ENCODE data around the gene COG2.

The COG2 gene

DNA sequence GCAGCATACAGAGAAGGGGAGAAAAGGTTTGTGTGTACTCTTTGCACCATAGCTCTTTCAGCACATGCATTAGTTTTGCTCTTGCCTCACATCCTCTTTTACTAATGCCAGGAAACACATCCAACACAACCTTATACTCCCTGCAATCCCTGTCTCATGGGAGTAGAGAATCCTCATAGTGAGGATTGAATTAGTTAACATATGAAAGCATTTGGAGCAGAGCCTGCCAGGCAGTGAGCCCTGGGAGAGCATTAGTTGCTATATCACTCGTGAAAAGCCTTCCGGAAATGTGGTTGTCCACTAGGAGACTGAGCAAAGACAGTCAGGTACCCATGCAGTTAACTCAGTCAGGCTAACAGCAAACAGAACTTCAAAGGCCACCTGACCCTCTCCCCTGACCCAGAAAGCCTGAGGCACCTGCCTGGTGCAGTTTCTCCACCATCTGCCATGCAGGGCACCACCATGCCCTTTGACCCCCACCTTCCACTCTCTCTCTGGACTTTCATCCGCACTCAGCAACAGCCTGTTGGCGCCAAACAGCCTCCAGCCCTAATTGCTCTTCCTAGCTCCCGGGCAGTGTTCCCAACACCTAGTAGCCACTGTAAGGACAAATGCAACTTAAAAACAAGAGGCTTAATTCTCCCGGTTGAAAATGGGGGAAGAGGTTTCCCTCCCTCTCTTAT is 86.6 kb downstream of the COG2 start:
- no peak for TF ChIP-seq CTCF (IDR thresholded peaks at IDR 0.05; ENCODE audit: insufficient read depth, low read length, missing control alignments)
- no peak overlapping the region for H3K4me3 ChIP-seq (ENCODE audit: low read depth, low read length)
- ChIA-PET CTCF (no interaction called here), POLR2A (interaction anchor here (0.6 kb wide), 1 partner anchor 8 kb away, joined by 3 read pairs; no protein-coding TSS in a partner anchor)
- DNase-seq (ENCODE audit: low read depth, low spot score) = no peak

- ChIA-PET CTCF (no interaction called here), POLR2A (no interaction called here)
- no peak for TF ChIP-seq CTCF (IDR thresholded peaks at IDR 0.05; ENCODE audit: insufficient read depth, low read length, missing control alignments)
- no peak overlapping the region for H3K4me3 ChIP-seq (ENCODE audit: low read depth, low read length)
- DNase-seq (ENCODE audit: low read depth, low spot score) = no peak
These were observed 88.7 kb downstream of the COG2 start for GRCh38 chr1:230730977-230731376.

GRCh38 chr1:230735447-230735846 is 93.2 kb downstream of the COG2 start:
- no peak overlapping the region for H3K4me3 ChIP-seq (ENCODE audit: low read depth, low read length)
- ChIA-PET POLR2A (no interaction called here), CTCF (interaction anchor here (2.1 kb wide), 1 partner anchor 37 kb away, joined by 6 read pairs; no protein-coding TSS in a partner anchor)
- TF ChIP-seq CTCF (IDR thresholded peaks at IDR 0.05; ENCODE audit: insufficient read depth, low read length, missing control alignments) = no peak
- no peak for DNase-seq (ENCODE audit: low read depth, low spot score)

GRCh38 chr1:230737622-230738262 is 95.5 kb downstream of the COG2 start:
- H3K4me3 ChIP-seq (ENCODE audit: low read depth, low read length) = no peak overlapping the region
- DNase-seq (ENCODE audit: low read depth, low spot score) = no peak
- no peak for TF ChIP-seq CTCF (IDR thresholded peaks at IDR 0.05; ENCODE audit: insufficient read depth, low read length, missing control alignments)
- CTCF ChIA-PET = no interaction called here
- POLR2A ChIA-PET = no interaction called here

DNA sequence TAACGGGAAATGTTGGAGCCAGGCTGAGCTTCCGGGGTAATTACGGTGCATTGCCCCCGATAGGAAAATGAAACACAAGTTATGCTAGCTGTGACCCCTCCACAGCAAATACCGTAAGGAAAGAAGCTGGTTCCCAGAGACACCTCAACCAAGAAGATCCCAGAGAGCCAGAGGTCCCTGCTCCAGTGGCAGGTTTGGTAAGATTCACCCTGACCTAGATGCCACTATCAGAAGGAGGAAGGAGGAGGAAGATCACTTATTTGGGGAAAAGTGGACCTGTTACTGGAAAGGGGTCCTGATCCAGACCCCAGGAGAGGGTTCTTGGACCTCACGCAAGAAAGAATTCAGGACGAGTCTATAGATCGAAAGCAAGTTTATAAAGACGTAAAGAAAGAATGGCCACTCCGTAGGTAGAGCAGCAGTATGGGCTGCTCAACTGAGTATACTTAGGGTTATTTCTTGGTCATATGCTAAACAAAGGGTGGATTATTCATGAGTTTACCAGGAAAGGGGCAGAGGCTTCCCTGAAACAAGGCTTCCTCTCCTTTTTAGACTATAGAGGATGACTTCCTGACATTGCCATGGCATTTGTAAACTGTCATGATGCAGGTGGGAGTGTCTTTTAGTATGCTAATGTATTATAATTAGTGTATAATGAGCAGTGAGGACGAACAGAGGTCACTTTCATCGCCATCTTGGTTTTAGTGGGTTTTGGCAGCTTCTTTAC is 97.4 kb downstream of the COG2 start:
- ChIA-PET CTCF (interaction anchor here (1.3 kb wide), 1 partner anchor 33 kb away, joined by 4 read pairs; no protein-coding TSS in a partner anchor), POLR2A (no interaction called here)
- no peak for DNase-seq (ENCODE audit: low read depth, low spot score)
- no peak overlapping the region for H3K4me3 ChIP-seq (ENCODE audit: low read depth, low read length)
- no peak for TF ChIP-seq CTCF (IDR thresholded peaks at IDR 0.05; ENCODE audit: insufficient read depth, low read length, missing control alignments)

All from AG04449 (cell line).